Epithelial cell of prostate (primary cell): ENCODE measurements around the gene IL12RB2.
A peak's percentile ranks its signal among the peaks of the same experiment; 100 is the strongest.
"Not testable (repeated sequence)": the region's sequence is repeated elsewhere in the genome, so short reads cannot be mapped to it uniquely, and the experiment has no call there.

Experiments used
- DNase-seq: peaks from one replicate; pipeline ENCODE4 v3.0.0-alpha.2; 2011; ENCODE audit warnings: low read depth, low spot score
- H3K27ac ChIP-seq: fragments of 450-650 bp; 2 replicates; pipeline ENCODE4 v1.5.1; 2017; ENCODE audit warnings: mild to moderate bottlenecking

Gene IL12RB2

GRCh38 chr1:67390041-67390887, 82.6 kb downstream of the IL12RB2 start:
- peak; percentile 45 for DNase-seq
- H3K27ac ChIP-seq: peak overlapping the region; percentile 41

- no peak for DNase-seq
- H3K27ac ChIP-seq: no peak overlapping the region
These were observed 85.6 kb downstream of the IL12RB2 start for GRCh38 chr1:67393240-67393639.

GRCh38 chr1:67393737-67394136, 86.1 kb downstream of the IL12RB2 start:
- no peak for DNase-seq
- no peak overlapping the region for H3K27ac ChIP-seq

GRCh38 chr1:67394548-67394947, 86.9 kb downstream of the IL12RB2 start:
- H3K27ac ChIP-seq: no peak overlapping the region
- no peak for DNase-seq

GRCh38 chr1:67399199-67399993, 91.7 kb downstream of the IL12RB2 start:
- no peak for DNase-seq
- peak overlapping the region; percentile 33 for H3K27ac ChIP-seq

- peak overlapping the region; percentile 33 for H3K27ac ChIP-seq
- DNase-seq: peak; percentile 60
These were observed 92.5 kb downstream of the IL12RB2 start for GRCh38 chr1:67400029-67400786.

- no peak overlapping the region for H3K27ac ChIP-seq
- DNase-seq: no peak
These were observed 93.8 kb downstream of the IL12RB2 start for GRCh38 chr1:67401443-67401842.

- no peak for DNase-seq
These were observed 96.5 kb downstream of the IL12RB2 start for GRCh38 chr1:67404212-67404620.

GRCh38 chr1:67405473-67406245, 98.0 kb downstream of the IL12RB2 start:
- no peak for DNase-seq
- H3K27ac ChIP-seq: no peak overlapping the region

More at GRCh38 chr1:67404212-67404620, 96.5 kb downstream of the IL12RB2 start:
- peak overlapping the region; percentile 17 for H3K27ac ChIP-seq

- no peak for DNase-seq
- no peak overlapping the region for H3K27ac ChIP-seq
These were observed 99.8 kb downstream of the IL12RB2 start for GRCh38 chr1:67407498-67407897.

- DNase-seq: no peak
- no peak overlapping the region for H3K27ac ChIP-seq
These were observed 100.5 kb downstream of the IL12RB2 start for GRCh38 chr1:67408148-67408547.

- not testable (repeated sequence) for DNase-seq, H3K27ac ChIP-seq
These were observed 105.4 kb downstream of the IL12RB2 start for GRCh38 chr1:67413101-67413500.

- DNase-seq: no peak
- H3K27ac ChIP-seq: peak overlapping the region; percentile 0
These were observed 106.9 kb downstream of the IL12RB2 start for GRCh38 chr1:67414574-67414973.

- peak overlapping the region; percentile 0 for H3K27ac ChIP-seq
- DNase-seq: no peak
These were observed 107.4 kb downstream of the IL12RB2 start for GRCh38 chr1:67415041-67415440.

GRCh38 chr1:67417733-67418132, 110.1 kb downstream of the IL12RB2 start:
- DNase-seq, H3K27ac ChIP-seq: not testable (repeated sequence)

- no peak for DNase-seq
- no peak overlapping the region for H3K27ac ChIP-seq
These were observed 111.3 kb downstream of the IL12RB2 start for GRCh38 chr1:67418839-67419586.

- H3K27ac ChIP-seq: no peak overlapping the region
These were observed 113.3 kb downstream of the IL12RB2 start for GRCh38 chr1:67420835-67421492.

GRCh38 chr1:67427465-67427864, 119.8 kb downstream of the IL12RB2 start:
- no peak overlapping the region for H3K27ac ChIP-seq
- DNase-seq: no peak

More at GRCh38 chr1:67420835-67421492, 113.3 kb downstream of the IL12RB2 start:
- DNase-seq: no peak
